ENCODE measurements around the gene CTSE. TPM values are rescaled to one million over a fixed set of nuclear protein-coding genes. Genes with fewer than 3 reads are reported as not detected.

CTSE gene
- total and polyA plus RNA-seq, 2 of the 4 experiments (the other 2 are of a cell fraction), result not detected

- no peak overlapping the region for H2AFZ ChIP-seq (replicated peaks; ENCODE audit: low read length, poor library complexity)
- in situ Hi-C loops (cut with MboI; ENCODE audit: low sequenced_read_pairs), result no loop called here
- no peak overlapping the region for H3K23ac ChIP-seq (ENCODE audit: low read depth, low read length)
- H2AK9ac ChIP-seq (replicated peaks; ENCODE audit: low read depth, low read length, poor library complexity), result no peak overlapping the region
- no peak overlapping the region for H3K4ac ChIP-seq (ENCODE audit: low read depth, low read length)
- no peak overlapping the region for H3K27ac ChIP-seq (ENCODE audit: insufficient read depth, low read length)
- H2BK15ac ChIP-seq (ENCODE audit: low read depth, low read length), result no peak overlapping the region
- DNase-seq (no peak), ATAC-seq (ENCODE audit: low read depth) (no peak)
- no peaks in the 10 kb centered on the region for H4K20me1 ChIP-seq (ENCODE audit: insufficient read depth, low read length)
- no peak overlapping the region for H3K56ac ChIP-seq (ENCODE audit: extremely low read depth, insufficient read depth, low read length)
- intact Hi-C loops (cut with micrococcal nuclease), result no loop called here
- H2BK5ac ChIP-seq (ENCODE audit: low read depth, low read length, poor library complexity, severe bottlenecking), result no peak overlapping the region
- no peak overlapping the region for H3K18ac ChIP-seq (ENCODE audit: low read depth, low read length)
- no peak overlapping the region for H3K4me2 ChIP-seq (ENCODE audit: low read depth, low read length)
- H2BK20ac ChIP-seq (ENCODE audit: low read depth, low read length), result no peak overlapping the region
- H3K14ac ChIP-seq (replicated peaks; ENCODE audit: low read depth, low read length), result no peak overlapping the region
- H3K9me3 ChIP-seq (ENCODE audit: control insufficient read depth, insufficient read depth, low read length), result no peaks in the 10 kb centered on the region
- no peak overlapping the region for H4K8ac ChIP-seq (ENCODE audit: low read depth in 2 of 2, low read length in 2 of 2)
- no peak overlapping the region for H2AK5ac ChIP-seq (ENCODE audit: low read depth, low read length)
- POLR2A ChIA-PET (ENCODE audit: unreplicated experiment), result no interaction called here
- no peaks in the 10 kb centered on the region for H3K36me3 ChIP-seq (ENCODE audit: control insufficient read depth, insufficient read depth, low read length)
- no peaks in the 10 kb centered on the region for H3K9me1 ChIP-seq (ENCODE audit: insufficient read depth, low read length)
- H4K91ac ChIP-seq (ENCODE audit: insufficient read depth, low read depth, low read length), result no peak overlapping the region
- dilution Hi-C loops (cut with HindIII; ENCODE audit: low sequenced_read_pairs, unreplicated experiment), result no loop called here
- WGBS, 2 experiments (ENCODE audit: extremely low coverage in 2 of 2, insufficient read length in 1 of 2), result no CpG with 5 or more reads among the region's 1 CpG
- BruUV-seq (replicated peaks), result no TSS peak
- no peaks in the 10 kb centered on the region for H3K4me1 ChIP-seq (ENCODE audit: control insufficient read depth, insufficient read depth, low read length)
- H3K4me3 ChIP-seq (ENCODE audit: insufficient read depth, low read depth, low read length), result no peak overlapping the region
- H3K27me3 ChIP-seq (ENCODE audit: control insufficient read depth, insufficient read depth, low read length), result peaks cover 30% of the 10 kb centered on the region
- no peak overlapping the region for H3K9ac ChIP-seq (ENCODE audit: low read depth, low read length)
- TF ChIP-seq BHLHE40 (IDR thresholded peaks at IDR 0.05; ENCODE audit: low read depth, low read length) (no peak), RFX5 (IDR thresholded peaks at IDR 0.05; ENCODE audit: low read depth, low read length) (no peak), POLR2A (IDR thresholded peaks at IDR 0.05; ENCODE audit: low read depth, low read length) (no peak), FOS (IDR thresholded peaks at IDR 0.05; ENCODE audit: low read depth, low read length) (no peak), ELK1 (IDR thresholded peaks at IDR 0.05; ENCODE audit: borderline replicate concordance, low read depth, low read length) (no peak), CTCF (conservative IDR thresholded peaks at IDR 0.05; ENCODE audit: low read depth, low read length) (no peak), SMC3 (IDR thresholded peaks at IDR 0.05; ENCODE audit: low read depth, low read length) (no peak), MAFK (IDR thresholded peaks at IDR 0.05; ENCODE audit: low read depth, low read length) (no peak), MAZ (IDR thresholded peaks at IDR 0.05; ENCODE audit: borderline replicate concordance, low read depth, low read length) (no peak), MXI1 (IDR thresholded peaks at IDR 0.05; ENCODE audit: borderline replicate concordance, low read depth, low read length) (no peak), CHD1 (IDR thresholded peaks at IDR 0.05; ENCODE audit: low read depth, low read length) (no peak), USF2 (IDR thresholded peaks at IDR 0.05; ENCODE audit: low read depth, low read length) (no peak), RAD21 (IDR thresholded peaks at IDR 0.05; ENCODE audit: low read length) (no peak), RCOR1 (IDR thresholded peaks at IDR 0.05; ENCODE audit: insufficient replicate concordance, low read length) (no peak), CEBPB (IDR thresholded peaks at IDR 0.05; ENCODE audit: low read depth, low read length) (no peak), NFE2L2 (IDR thresholded peaks at IDR 0.05; ENCODE audit: low read depth, low read length) (no peak)
- H4K5ac ChIP-seq (ENCODE audit: low read depth, low read length), result no peak overlapping the region
- H3K79me1 ChIP-seq (ENCODE audit: low read depth in 1 of 2, low read length in 2 of 2), result no peaks in the 10 kb centered on the region
- CTCF ChIA-PET, result no interaction called here
- no peak overlapping the region for H2BK120ac ChIP-seq (ENCODE audit: low read depth, low read length)
Observed at GRCh38 chr1:206068314-206068713, 44.6 kb upstream of the CTSE start.
